Common myeloid progenitor, CD34-positive (primary cell): Measurements from ENCODE around the gene MAN2C1.
"Not testable (repeated sequence)": the region's sequence is repeated elsewhere in the genome, so short reads cannot be mapped to it uniquely, and the experiment has no call there.

ENCODE experiments used
- CTCF ChIA-PET: fragments of 350-600 bp; sonication (Branson Sonifier 250); formaldehyde crosslinking; loops from one replicate; lab custom pipeline; 2021; ENCODE audit warnings: antibody characterized with exemption; lab: Charles Lee
- POLR2A ChIA-PET: fragments of 350-600 bp; sonication (Branson Sonifier 250); formaldehyde crosslinking; loops from one replicate; lab custom pipeline; 2021; ENCODE audit warnings: antibody characterized with exemption; lab: Charles Lee
- DNase-seq, 3 donors: peaks; one replicate each; pipeline versions ENCODE4 v3.0.0 to v3.0.0-alpha.2; 2013
- H3K27ac ChIP-seq, 2 experiments: 1 replicate in 1 of 2; 2 replicates in 1 of 2; pipeline ENCODE4 v1.7.0; 2013; ENCODE audit warnings: inconsistent platforms in 2 of 2, low read length in 2 of 2, mild to moderate bottlenecking in 2 of 2, low read depth in 1 of 2, moderate library complexity in 1 of 2; ENCODE audit not compliant: severe bottlenecking in 2 of 2, insufficient read depth in 1 of 2, poor library complexity in 1 of 2
- H3K27me3 ChIP-seq, 5 experiments: replicated peaks in 2 of 5; 1 replicate in 3 of 5; 2 replicates in 2 of 5; pipeline versions ENCODE4 v1.6.1 to v1.7.0; 2013; ENCODE audit warnings: low read length in 4 of 5, mild to moderate bottlenecking in 2 of 5, moderate library complexity in 2 of 5, inconsistent platforms in 1 of 5; ENCODE audit not compliant: insufficient read depth in 5 of 5, control insufficient read depth in 4 of 5
- H3K36me3 ChIP-seq, 4 experiments: 1 replicate in 2 of 4; 2 replicates in 2 of 4; pipeline versions ENCODE4 v1.6.1 to v1.7.0; 2013; ENCODE audit warnings: low read length in 3 of 4, control low read depth in 1 of 4, mild to moderate bottlenecking in 1 of 4; ENCODE audit not compliant: control insufficient read depth in 4 of 4, insufficient read depth in 4 of 4
- H3K4me1 ChIP-seq, 4 experiments: 1 replicate in 3 of 4; 2 replicates in 1 of 4; pipeline versions ENCODE4 v1.6.1 to v1.7.1; 2013; ENCODE audit warnings: low read length in 3 of 4, mild to moderate bottlenecking in 3 of 4, control low read depth in 1 of 4, inconsistent platforms in 1 of 4, moderate library complexity in 1 of 4; ENCODE audit not compliant: control insufficient read depth in 4 of 4, insufficient read depth in 4 of 4; ENCODE audit errors: control extremely low read depth in 1 of 4
- H3K4me3 ChIP-seq, 7 experiments: 1 replicate in 4 of 7; 2 replicates in 3 of 7; pipeline versions ENCODE4 v1.5.1 to v1.7.0; 2013; ENCODE audit warnings: mild to moderate bottlenecking in 7 of 7, low read length in 6 of 7, moderate library complexity in 6 of 7, inconsistent platforms in 2 of 7, low read depth in 2 of 7, control low read depth in 1 of 7; ENCODE audit not compliant: insufficient read depth in 4 of 7, control insufficient read depth in 1 of 7; ENCODE audit errors: extremely low read depth in 1 of 7
- H3K9me3 ChIP-seq, 5 experiments: 1 replicate in 4 of 5; 2 replicates in 1 of 5; pipeline versions ENCODE4 v1.6.1 to v1.7.1; 2013; ENCODE audit warnings: low read length in 4 of 5, mild to moderate bottlenecking in 2 of 5, inconsistent platforms in 1 of 5, low read depth in 1 of 5, moderate library complexity in 1 of 5; ENCODE audit not compliant: control insufficient read depth in 4 of 5, insufficient read depth in 2 of 5; ENCODE audit errors: control extremely low read depth in 1 of 5
- WGBS: methylation state at CpG from one replicate; pipeline ENCODE4 v1.1.5; 2013; ENCODE audit not compliant: insufficient coverage; 5-methylcytosine and 5-hydroxymethylcytosine counted together

Gene MAN2C1

DNA sequence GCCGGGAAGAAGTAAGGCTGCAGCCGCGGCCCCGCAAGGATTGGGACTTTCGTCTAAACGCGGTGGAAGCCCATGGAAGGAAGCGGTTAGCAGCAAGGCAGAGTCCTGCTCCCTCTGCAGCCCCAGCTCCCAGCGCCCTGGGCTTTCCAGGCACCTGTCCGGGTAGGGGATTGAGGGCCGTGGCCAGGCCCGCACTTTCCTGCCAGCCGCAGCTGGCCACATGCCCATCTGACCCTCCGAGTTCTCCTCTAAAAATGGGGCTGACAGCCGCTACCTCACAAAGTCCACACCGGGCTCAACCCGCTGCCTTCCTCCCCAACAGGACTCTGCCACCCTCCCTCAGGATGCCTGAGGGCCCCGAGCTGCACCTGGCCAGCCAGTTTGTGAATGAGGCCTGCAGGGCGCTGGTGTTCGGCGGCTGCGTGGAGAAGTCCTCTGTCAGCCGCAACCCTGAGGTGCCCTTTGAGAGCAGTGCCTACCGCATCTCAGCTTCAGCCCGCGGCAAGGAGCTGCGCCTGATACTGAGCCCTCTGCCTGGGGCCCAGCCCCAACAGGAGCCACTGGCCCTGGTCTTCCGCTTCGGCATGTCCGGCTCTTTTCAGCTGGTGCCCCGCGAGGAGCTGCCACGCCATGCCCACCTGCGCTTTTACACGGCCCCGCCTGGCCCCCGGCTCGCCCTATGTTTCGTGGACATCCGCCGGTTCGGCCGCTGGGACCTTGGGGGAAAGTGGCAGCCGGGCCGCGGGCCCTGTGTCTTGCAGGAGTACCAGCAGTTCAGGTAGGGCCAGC is 19.7 kb downstream of the MAN2C1 start:
- Histone ChIP-seq H3K36me3 (peaks cover 0 to 4% (median 1%) of the 10 kb centered on the region in 4 experiments), H3K27me3 (peaks cover 0 to 26% (median 4%) of the 10 kb centered on the region in 5 experiments), H3K4me1 (peaks cover 7 to 38% (median 32%) of the 10 kb centered on the region in 4 experiments), H3K27ac (no peak overlapping the region), H3K9me3 (peaks cover 0 to 30% (median 19%) of the 10 kb centered on the region in 5 experiments), H3K4me3 (peak overlapping the region in 6 of 7 experiments; percentile 62 to 84 (median 70))
- ChIA-PET POLR2A (no interaction called here), CTCF (interaction anchor here (2.9 kb wide), 1 partner anchor 19 kb away, joined by 11 read pairs; the partner anchor contains the start of gene MAN2C1)
- DNase-seq: peak in 1 of 3 donors; percentile 15
- WGBS: 52% methylated on average over 46 of the region's 46 CpGs

DNA sequence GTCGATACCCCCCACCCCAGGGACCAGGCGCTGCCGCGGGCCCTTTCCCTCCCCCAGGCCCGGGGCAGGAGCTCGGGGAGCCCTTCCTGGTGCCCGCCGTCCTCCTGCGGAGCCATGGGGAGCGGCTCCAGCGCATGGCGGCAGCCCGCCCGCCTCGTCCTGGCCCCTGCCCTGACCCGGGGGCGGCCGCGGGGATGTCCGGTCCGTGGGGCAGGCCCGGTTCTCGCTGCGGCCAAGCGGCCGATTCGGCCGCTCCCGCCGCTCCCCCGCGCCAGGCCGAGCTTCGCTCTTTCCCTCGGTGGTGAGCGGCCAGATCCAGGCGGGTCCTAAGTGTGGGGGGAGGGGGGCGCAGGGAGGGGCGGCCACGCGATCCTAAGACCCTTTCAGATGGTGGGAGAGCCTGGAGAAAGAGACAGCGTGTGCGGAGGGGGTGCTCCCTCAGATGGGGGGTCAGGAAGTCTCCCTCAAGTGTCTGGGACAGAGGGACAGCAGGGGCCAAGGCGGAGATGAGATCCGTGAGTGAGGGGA is 20.3 kb downstream of the MAN2C1 start:
- POLR2A ChIA-PET: no interaction called here
- H3K27ac ChIP-seq: no peak overlapping the region
- under 1% methylated on average over 35 of the region's 45 CpGs for WGBS
- CTCF ChIA-PET: interaction anchor here (1.1 to 2.9 kb wide), 2 partner anchors 11 to 20 kb away, joined by 3 to 11 read pairs; partner anchors contain the start of gene MAN2C1
- peaks cover 0 to 4% (median 1%) of the 10 kb centered on the region in 4 experiments for H3K36me3 ChIP-seq
- no peak for DNase-seq
- peaks cover 0 to 30% (median 19%) of the 10 kb centered on the region in 5 experiments for H3K9me3 ChIP-seq
- peaks cover 7 to 44% (median 36%) of the 10 kb centered on the region in 4 experiments for H3K4me1 ChIP-seq
- peak overlapping the region; percentile 52 to 84 (median 68) for H3K4me3 ChIP-seq
- H3K27me3 ChIP-seq: peaks cover 0 to 26% (median 4%) of the 10 kb centered on the region in 5 experiments

DNA sequence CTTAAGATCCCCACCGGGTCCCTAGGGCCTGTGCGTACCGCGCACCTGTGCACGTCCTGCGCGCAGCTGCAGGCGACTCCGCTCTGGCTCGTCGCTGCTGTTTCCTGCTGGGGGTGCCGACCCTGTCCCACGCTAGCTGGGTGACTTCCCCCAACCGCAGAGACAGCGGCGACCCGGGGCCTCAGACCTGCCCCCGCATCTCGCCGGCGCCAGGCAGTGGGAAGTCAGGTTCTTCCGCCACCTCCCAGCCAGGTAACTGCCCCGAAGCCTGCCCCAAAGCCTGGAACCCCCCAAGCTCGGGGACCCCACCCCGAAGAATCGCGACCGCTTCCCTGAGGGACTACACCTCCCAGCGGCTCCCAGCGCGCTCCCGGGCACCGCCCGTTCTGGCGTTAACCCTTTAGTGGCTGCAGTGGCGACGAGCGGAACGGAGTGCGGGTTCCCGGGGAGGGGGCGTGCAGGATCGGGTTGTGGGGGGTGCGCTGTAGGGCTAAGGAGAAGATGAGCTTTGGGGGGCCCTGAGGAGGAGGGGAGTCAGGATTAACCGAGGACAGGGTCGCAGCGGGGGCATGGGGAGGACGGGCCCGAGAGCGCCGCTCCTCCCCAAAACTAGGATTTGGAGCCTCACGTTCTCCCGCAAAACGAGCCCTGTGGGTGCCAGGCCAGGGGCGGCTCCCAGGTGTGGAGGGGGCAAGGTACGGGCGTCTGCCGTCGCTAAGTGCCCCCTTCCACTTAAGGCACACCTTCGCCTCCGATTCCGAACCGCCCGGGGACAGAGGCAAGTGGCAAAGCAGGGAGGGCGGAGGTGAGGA is 21.0 kb downstream of the MAN2C1 start:
- CTCF ChIA-PET: interaction anchor here (1.1 to 2.9 kb wide), 2 partner anchors 11 to 21 kb away, joined by 3 to 11 read pairs; partner anchors contain the start of gene MAN2C1
- H3K4me1 ChIP-seq: peaks cover 7 to 44% (median 36%) of the 10 kb centered on the region in 4 experiments
- peak overlapping the region; percentile 52 to 84 (median 68) for H3K4me3 ChIP-seq
- no peak overlapping the region for H3K27ac ChIP-seq
- peaks cover 0 to 30% (median 19%) of the 10 kb centered on the region in 5 experiments for H3K9me3 ChIP-seq
- H3K27me3 ChIP-seq: peaks cover 0 to 26% (median 4%) of the 10 kb centered on the region in 5 experiments
- POLR2A ChIA-PET: interaction anchor here (0.6 to 0.7 kb wide), 2 partner anchors 19 to 20 kb away, joined by 3 read pairs; no protein-coding TSS in a partner anchor
- H3K36me3 ChIP-seq: peaks cover 0 to 4% (median under 1%) of the 10 kb centered on the region in 4 experiments
- under 1% methylated on average over 53 of the region's 65 CpGs for WGBS
- DNase-seq: peak; percentile 55 to 89 (median 86)

DNA sequence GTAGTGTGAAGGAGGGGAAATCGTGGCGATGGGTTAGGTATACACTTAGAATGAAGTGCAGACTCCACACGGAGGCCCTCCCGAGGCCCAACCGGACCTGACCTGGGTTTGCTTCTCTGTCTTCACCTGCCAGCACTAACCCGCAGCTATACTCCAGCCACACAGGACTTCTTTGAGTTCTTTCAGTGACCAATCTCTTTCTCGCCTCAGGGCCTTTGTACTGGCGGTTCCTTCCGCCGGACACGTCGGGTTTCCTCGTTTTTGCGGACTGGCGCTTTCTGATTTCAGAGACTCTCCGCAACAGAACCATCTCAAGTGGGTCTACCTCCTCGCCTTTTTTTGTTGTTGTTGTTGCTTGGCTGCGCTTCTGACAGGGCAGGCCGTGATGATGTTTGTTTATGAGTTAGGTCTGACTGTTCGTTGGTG is 21.6 kb downstream of the MAN2C1 start, which contains the start of gene NEIL1:
Gene NEIL1 (plus strand): TSS at position 244 of the 426 bp plus-strand sequence. CDS start 1,867 bp downstream, outside the sequence.
- WGBS: 13% methylated on average over 14 of the region's 20 CpGs
- CTCF ChIA-PET: interaction anchor here (2.9 kb wide), 1 partner anchor 21 kb away, joined by 11 read pairs; the partner anchor contains the start of gene MAN2C1
- Histone ChIP-seq H3K4me3 (peak within 1 kb of the TSS; percentile 52 to 84 (median 68)), H3K36me3 (peaks cover 0 to under 1% (median 0%) of the 10 kb centered on the region in 4 experiments), H3K9me3 (peaks cover 0 to 29% (median 19%) of the 10 kb centered on the region in 5 experiments), H3K27ac (no peak within 1 kb of the TSS), H3K4me1 (peaks cover 7 to 44% (median 36%) of the 10 kb centered on the region in 4 experiments), H3K27me3 (peaks cover 0 to 26% (median 4%) of the 10 kb centered on the region in 5 experiments)
- DNase-seq: no peak
- POLR2A ChIA-PET: interaction anchor here (0.6 to 0.7 kb wide), 2 partner anchors 19 to 21 kb away, joined by 3 read pairs; no protein-coding TSS in a partner anchor

DNA sequence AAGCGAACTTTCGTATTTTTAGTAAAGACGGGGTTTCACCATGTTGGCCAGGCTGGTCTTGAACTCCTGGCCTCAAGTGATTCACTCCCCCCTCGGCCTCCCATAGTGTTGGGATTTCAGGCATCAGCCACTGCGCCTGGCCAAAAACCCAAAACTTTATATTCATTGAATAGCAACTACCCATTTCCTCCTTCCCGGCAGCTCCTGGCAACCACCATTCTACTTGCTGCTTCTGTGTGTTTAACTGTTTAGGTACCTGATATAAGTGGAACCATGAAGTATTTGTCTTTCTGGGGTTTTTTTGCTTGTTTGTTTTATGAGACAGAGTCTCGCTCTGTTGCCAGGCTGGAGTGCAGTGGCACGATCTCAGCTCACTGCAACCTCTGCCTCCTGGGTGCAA is 24.5 kb downstream of the MAN2C1 start:
- H3K9me3 ChIP-seq, H3K4me3 ChIP-seq, CTCF ChIA-PET, H3K27ac ChIP-seq: not testable (repeated sequence)
- Histone ChIP-seq H3K36me3 (peaks cover 0 to 22% (median 8%) of the 10 kb centered on the region in 4 experiments), H3K27me3 (peaks cover 0 to 24% (median 4%) of the 10 kb centered on the region in 5 experiments), H3K4me1 (peaks cover 7 to 33% (median 28%) of the 10 kb centered on the region in 4 experiments)
- 81% methylated on average over 6 of the region's 8 CpGs for WGBS
- peak in 2 of 3 donors; percentile 19 to 26 for DNase-seq
- POLR2A ChIA-PET: interaction anchor here (0.5 kb wide), 1 partner anchor 337 kb away, joined by 3 read pairs; no protein-coding TSS in a partner anchor

DNA sequence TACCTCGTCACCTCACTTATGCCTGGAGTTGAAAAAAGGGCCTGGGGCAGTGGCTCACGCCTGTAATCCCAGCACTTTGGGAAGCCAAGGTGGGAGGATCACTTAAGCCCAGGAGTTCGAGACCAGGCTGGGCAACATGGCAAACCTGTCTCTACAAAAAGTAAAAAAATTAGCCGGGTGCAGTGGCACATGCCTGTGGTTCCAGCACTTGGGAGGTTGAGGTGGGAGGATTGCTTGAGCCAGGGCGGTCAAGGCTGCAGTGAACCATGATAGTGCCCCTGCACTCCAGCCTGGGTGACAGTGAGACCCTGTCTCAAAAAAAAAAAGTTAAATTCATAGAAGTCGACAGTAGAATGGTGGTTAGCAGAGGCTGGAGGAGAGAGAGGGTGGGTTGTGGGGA is 26.2 kb downstream of the MAN2C1 start:
- 100% methylated on average over 6 of the region's 6 CpGs for WGBS
- H3K27me3 ChIP-seq: peaks cover 0 to 7% (median 0%) of the 10 kb centered on the region in 5 experiments
- no peak for DNase-seq
- peaks cover 0 to 22% (median 8%) of the 10 kb centered on the region in 4 experiments for H3K36me3 ChIP-seq
- CTCF ChIA-PET: no interaction called here
- peaks cover 7 to 16% (median 14%) of the 10 kb centered on the region in 4 experiments for H3K4me1 ChIP-seq
- H3K27ac ChIP-seq: no peak overlapping the region
- H3K4me3 ChIP-seq: no peak overlapping the region
- no peaks in the 10 kb centered on the region for H3K9me3 ChIP-seq
- POLR2A ChIA-PET: no interaction called here
